Mucosa of descending colon (tissue), 3 donors: Measurements from ENCODE around the gene ST6GALNAC6. TPM values are rescaled to one million over a fixed set of nuclear protein-coding genes. Genes with fewer than 3 reads are reported as not detected.

Experiments used
- ATAC-seq: fragments of 200-7000 bp; cut with Tn5 transposase; one replicate; pipeline ENCODE4 v1.9.1; 2020; ENCODE audit warnings: mild to moderate bottlenecking, moderate library complexity
- DNase-seq, 3 donors: peaks; one replicate each; pipeline ENCODE4 v3.0.0-alpha.2; 2020
- H3K36me3 ChIP-seq: fragments of 200-600 bp; one replicate; pipeline ENCODE4 v1.8.0; 2021; ENCODE audit warnings: low read depth, mild to moderate bottlenecking
- H3K4me1 ChIP-seq: fragments of 200-600 bp; one replicate; pipeline ENCODE4 v1.8.0; 2021; ENCODE audit warnings: low read depth, mild to moderate bottlenecking
- H3K4me3 ChIP-seq: fragments of 200-600 bp; one replicate; pipeline ENCODE4 v1.8.0; 2021; ENCODE audit warnings: mild to moderate bottlenecking
- H3K9me3 ChIP-seq: fragments of 200-600 bp; one replicate; pipeline ENCODE4 v1.8.0; 2021; ENCODE audit warnings: mild to moderate bottlenecking
- intact Hi-C, 2 donors: fragments of 100-400 bp; cut with DNase I in 1 of 2; cut with micrococcal nuclease in 1 of 2; formaldehyde crosslinking; loops; one replicate each; pipeline versions ENCODE4 v1.11.0 to v1.11.1; 2022; cut with DNase I, micrococcal nuclease
- total RNA-seq, 3 donors: library from RNA; stranded (reverse); fragmentation: NEBNext Ultra II Directional in 2 of 3; extraction: Animal tissue kit (Norgen Biotek cat#: 25700) in 2 of 3; gene quantifications; one replicate each; pipeline versions ENCODE4 v1.2.1 to v1.2.4, GENCODE V29; 2021 to 2023
- TF ChIP-seq, protein P1 (sequence below): fragments of 200-600 bp; IDR thresholded peaks from one replicate; pipeline ENCODE4 v1.8.0; 2022; ENCODE audit warnings: antibody characterized with exemption, mild to moderate bottlenecking
- donor health status: DM: no; HTN: no; CAD: no; lungs with moderate emphysema.
- donor health status: DM: no; HTN: no; CAD: no.
- donor health status: DM: no; HTN: yes; CAD: no.

Gene ST6GALNAC6
- total RNA-seq, 3 donors from 2014 or later: 121 to 266 (median 175) TPM

DNA sequence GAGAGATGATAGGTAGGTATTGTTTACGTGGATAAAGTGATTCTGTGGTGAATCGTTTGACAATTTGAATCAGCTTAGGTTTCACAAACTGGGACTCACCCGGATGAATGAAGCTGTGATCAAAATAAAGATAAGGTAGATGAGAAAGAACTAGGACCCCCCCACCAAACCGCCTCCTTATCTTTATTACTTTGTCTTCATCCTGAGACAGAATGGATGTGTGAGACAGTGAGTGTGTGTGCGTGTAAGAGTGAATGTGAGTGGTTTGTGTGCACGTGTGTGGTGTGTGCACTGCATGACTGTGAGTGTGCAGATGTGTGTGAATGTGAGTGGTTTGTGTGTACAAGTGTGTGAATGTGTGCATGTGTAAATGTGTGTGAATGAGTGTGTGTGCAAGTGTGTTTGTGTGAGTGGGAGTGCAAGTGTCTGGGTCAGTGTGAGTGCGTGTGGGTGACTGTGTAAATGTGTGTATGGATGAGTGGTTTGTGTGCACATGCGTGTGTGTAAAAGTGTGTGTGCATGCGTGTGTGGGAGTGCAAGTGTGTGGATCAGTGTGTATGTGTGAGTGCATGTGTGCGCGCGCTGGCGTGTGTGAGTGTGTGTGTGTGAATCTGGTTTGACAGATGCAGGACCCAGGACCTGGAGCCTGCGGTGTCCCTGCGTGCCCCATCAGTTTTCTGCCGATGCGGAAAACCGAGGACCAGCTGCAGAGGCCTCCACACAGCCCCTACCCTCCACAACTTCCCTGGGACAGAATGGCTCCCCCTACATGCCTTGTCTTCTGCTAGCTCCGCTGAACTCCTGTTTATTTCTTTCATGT lies 33.5 kb downstream of the ST6GALNAC6 start:
- DNase-seq (no peak), ATAC-seq (no peak)
- Histone ChIP-seq H3K9me3 (no peaks in the 10 kb centered on the region), H3K4me3 (no peak overlapping the region), H3K36me3 (no peaks in the 10 kb centered on the region), H3K4me1 (peaks cover 4% of the 10 kb centered on the region)
- TF ChIP-seq, protein P1, sequence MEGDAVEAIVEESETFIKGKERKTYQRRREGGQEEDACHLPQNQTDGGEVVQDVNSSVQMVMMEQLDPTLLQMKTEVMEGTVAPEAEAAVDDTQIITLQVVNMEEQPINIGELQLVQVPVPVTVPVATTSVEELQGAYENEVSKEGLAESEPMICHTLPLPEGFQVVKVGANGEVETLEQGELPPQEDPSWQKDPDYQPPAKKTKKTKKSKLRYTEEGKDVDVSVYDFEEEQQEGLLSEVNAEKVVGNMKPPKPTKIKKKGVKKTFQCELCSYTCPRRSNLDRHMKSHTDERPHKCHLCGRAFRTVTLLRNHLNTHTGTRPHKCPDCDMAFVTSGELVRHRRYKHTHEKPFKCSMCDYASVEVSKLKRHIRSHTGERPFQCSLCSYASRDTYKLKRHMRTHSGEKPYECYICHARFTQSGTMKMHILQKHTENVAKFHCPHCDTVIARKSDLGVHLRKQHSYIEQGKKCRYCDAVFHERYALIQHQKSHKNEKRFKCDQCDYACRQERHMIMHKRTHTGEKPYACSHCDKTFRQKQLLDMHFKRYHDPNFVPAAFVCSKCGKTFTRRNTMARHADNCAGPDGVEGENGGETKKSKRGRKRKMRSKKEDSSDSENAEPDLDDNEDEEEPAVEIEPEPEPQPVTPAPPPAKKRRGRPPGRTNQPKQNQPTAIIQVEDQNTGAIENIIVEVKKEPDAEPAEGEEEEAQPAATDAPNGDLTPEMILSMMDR: no peak
- intact Hi-C loops: no loop called here

DNA sequence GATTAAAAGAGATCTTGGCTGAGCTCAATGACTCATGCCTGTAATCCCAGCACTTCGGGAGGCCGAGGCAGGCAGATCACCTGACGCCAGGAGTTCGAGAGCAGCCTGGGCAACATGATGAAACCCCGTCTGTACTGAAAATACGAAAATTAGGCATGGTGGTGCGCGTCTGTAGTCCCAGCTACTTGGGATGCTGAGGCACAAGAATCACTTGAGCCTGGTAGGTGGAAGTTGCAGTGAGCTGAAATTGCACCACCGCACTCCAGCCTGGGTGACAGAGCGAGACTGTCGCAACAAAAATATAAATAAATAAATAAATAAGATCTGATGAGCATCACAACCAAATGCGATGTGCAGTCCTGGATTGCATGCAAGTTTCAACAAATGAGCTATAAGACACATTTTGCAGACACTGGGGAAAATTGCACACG lies 36.2 kb downstream of the ST6GALNAC6 start:
- Histone ChIP-seq H3K36me3 (no peaks in the 10 kb centered on the region), H3K4me3 (no peak overlapping the region), H3K9me3 (no peaks in the 10 kb centered on the region), H3K4me1 (no peaks in the 10 kb centered on the region)
- intact Hi-C loops: no loop called here
- TF ChIP-seq, protein P1: no peak
- ATAC-seq (no peak), DNase-seq (no peak)

DNA sequence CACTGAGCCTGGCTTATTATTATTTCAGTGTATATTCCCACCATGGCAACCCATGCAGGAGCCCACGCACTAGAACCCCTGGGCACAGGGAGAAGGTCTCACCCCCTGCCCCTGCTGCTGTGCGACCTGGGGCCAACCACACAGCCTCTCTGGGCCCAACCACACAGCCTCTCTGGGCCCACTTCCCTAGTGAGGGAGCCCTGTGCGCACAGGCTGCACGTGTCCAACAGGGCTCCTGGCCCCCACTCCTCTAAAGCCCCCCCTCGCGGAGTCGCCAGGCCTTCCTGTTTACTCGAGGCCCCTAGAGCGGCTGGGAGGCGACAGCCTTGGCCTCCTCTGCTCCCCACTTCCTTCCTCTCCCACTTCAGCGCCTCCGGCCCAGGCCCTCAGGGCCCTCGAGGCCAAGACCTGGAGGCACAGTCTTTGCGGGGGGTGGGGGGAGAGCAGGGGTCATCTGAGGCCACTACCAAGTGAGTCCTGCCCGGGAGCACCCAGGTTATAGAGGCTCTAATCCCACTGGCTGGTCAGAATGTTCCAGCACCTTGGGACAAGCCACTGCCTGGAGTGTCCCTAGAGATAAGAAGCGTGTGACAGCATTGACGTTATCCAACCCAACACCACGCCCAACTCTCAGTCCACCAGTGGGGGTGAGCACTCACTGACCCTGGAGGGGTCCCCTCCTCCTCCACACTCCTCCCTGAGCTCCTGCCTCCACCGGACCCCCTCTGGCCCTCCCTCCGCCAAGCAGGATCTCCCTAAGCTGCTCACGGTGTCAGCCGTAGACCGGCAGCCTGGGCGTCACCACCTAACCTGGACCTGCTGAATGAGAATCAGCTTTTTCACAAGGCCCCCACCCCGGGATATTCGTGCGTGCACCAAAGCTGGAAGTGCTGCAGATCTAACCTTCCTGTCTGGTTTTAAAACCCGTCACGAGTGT lies 37.1 kb downstream of the ST6GALNAC6 start:
- H3K4me1 ChIP-seq: no peaks in the 10 kb centered on the region

DNA sequence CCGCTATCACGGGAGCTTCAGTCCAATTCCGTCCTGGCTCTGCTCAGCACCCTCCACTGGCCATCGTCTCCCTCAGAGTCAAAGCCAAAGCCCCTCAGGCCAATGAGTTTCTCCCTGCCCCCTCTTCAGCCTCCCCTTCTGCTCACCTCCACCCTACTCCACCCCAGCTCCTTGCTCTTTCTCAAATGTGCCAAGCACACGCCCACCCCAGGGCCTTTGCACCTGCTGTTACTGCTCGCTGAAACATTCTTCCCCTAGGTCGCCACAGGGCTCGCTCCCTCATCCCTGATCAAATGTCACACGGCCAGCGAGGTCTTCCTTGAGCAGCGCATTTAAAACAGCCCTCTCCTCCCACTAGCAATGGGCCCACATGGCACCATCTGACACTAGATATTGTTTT lies 38.6 kb downstream of the ST6GALNAC6 start:
- H3K36me3 ChIP-seq: no peaks in the 10 kb centered on the region
- no peaks in the 10 kb centered on the region for H3K9me3 ChIP-seq
- H3K4me3 ChIP-seq: no peak overlapping the region
- H3K4me1 ChIP-seq: no peaks in the 10 kb centered on the region
- TF ChIP-seq, protein P1: no peak
- intact Hi-C loops: no loop called here
- DNase-seq (no peak), ATAC-seq (no peak)

More for the DNA sequence above, 37.1 kb downstream of the ST6GALNAC6 start:
- intact Hi-C loops: no loop called here
- Histone ChIP-seq H3K36me3 (no peaks in the 10 kb centered on the region), H3K4me3 (no peak overlapping the region), H3K9me3 (no peaks in the 10 kb centered on the region)
- TF ChIP-seq, protein P1: no peak
- peak; percentile 78 for ATAC-seq
- DNase-seq: peak; percentile 72 to 92 (median 79)

DNA sequence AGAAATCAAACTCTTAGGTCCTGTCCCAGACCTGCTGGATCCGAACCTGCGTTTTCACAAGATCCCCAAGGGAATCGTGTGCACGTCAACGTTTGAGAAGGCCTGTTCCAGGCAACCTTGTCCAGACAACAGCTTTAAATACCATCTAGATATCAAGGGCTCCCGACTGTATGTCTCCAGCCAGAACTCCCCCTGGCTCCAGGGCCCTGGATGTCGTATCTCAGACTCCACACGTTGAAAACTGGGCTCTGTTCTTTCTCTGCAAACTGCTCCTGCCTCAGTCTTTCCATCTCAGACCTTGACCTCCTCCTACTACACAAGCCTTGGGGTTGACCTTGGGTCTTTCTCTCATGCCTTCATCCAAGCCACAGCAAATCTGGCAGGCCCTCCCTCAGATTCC lies 39.1 kb downstream of the ST6GALNAC6 start:
- no peak for ATAC-seq
- no peak overlapping the region for H3K4me3 ChIP-seq
- TF ChIP-seq, protein P1: no peak
- no peaks in the 10 kb centered on the region for H3K36me3 ChIP-seq
- intact Hi-C loops: no loop called here
- H3K4me1 ChIP-seq: no peaks in the 10 kb centered on the region
- no peak for DNase-seq
- no peaks in the 10 kb centered on the region for H3K9me3 ChIP-seq
